Activated T-cell treated with anti-CD3 and anti-CD28 coated beads, Interleukin-2, amount 50 U/mL, for 4 hours (primary cell): ENCODE data around the gene KDM3B. TPM values are rescaled to one million over a fixed set of nuclear protein-coding genes. Genes with fewer than 3 reads are reported as not detected.
"Not testable (repeated sequence)": the region's sequence is repeated elsewhere in the genome, so short reads cannot be mapped to it uniquely, and the experiment has no call there.

Experiments
- ATAC-seq, 2 donors: fragments of 200-7000 bp; cut with Tn5 transposase; one replicate each; pipeline ENCODE4 v1.10.0; 2021
- DNase-seq: peaks from one replicate; pipeline ENCODE4 v3.0.0-alpha.2; 2020
- H3K27me3 Mint-ChIP-seq: one replicate; pipeline ENCODE4 v1.8.0; 2021; ENCODE audit warnings: low read depth, mixed read lengths
- H3K36me3 Mint-ChIP-seq: one replicate; pipeline ENCODE4 v1.8.0; 2022; ENCODE audit warnings: mixed read lengths; ENCODE audit not compliant: insufficient read depth
- H3K4me1 Mint-ChIP-seq: one replicate; pipeline ENCODE4 v1.8.0; 2021; ENCODE audit warnings: low read depth, mixed read lengths
- H3K4me3 Mint-ChIP-seq: one replicate; pipeline ENCODE4 v1.8.0; 2021; ENCODE audit warnings: mild to moderate bottlenecking, moderate library complexity, mixed read lengths
- H3K9me3 Mint-ChIP-seq: one replicate; pipeline ENCODE4 v1.8.0; 2021; ENCODE audit warnings: mixed read lengths
- total RNA-seq, 3 donors: library from RNA; stranded (reverse); gene quantifications; one replicate each; pipeline ENCODE4 v1.2.1, GENCODE V29; 2021

KDM3B gene
- 10 to 100 TPM; 33.6 to 35.6 (median 34.4) TPM for total RNA-seq

- DNase-seq: peak; percentile 90
- H3K36me3 Mint-ChIP-seq: peaks cover 15% of the 10 kb centered on the region
- peaks cover 45% of the 10 kb centered on the region for H3K4me1 Mint-ChIP-seq
- ATAC-seq: peak; percentile 79 to 82
- no peaks in the 10 kb centered on the region for H3K27me3 Mint-ChIP-seq
- H3K9me3 Mint-ChIP-seq: peaks cover 6% of the 10 kb centered on the region
- peak within 1 kb of the TSS; percentile 91 for H3K4me3 Mint-ChIP-seq
Measured at GRCh38 chr5:138352071-138352721, at the start of gene KDM3B. Gene KDM3B (plus strand): TSS chr5:138352685. CDS start chr5:138352796, 111 bp downstream.

- no peak overlapping the region for H3K4me3 Mint-ChIP-seq
- H3K36me3 Mint-ChIP-seq: no peaks in the 10 kb centered on the region
- H3K27me3 Mint-ChIP-seq: no peaks in the 10 kb centered on the region
- H3K4me1 Mint-ChIP-seq: no peaks in the 10 kb centered on the region
- H3K9me3 Mint-ChIP-seq: peaks cover 8% of the 10 kb centered on the region
- no peak for ATAC-seq
- DNase-seq: no peak
Measured at GRCh38 chr5:138303372-138303771, 49.1 kb upstream of the KDM3B start.

GRCh38 chr5:138305797-138306196 lies 46.7 kb upstream of the KDM3B start:
- Mint-ChIP-seq H3K4me1 (no peaks in the 10 kb centered on the region), H3K4me3 (no peak overlapping the region), H3K9me3 (no peaks in the 10 kb centered on the region), H3K36me3 (no peaks in the 10 kb centered on the region), H3K27me3 (no peaks in the 10 kb centered on the region)
- DNase-seq: no peak
- ATAC-seq: no peak

GRCh38 chr5:138315751-138316278 lies 36.7 kb upstream of the KDM3B start:
- H3K4me3 Mint-ChIP-seq: no peak overlapping the region
- ATAC-seq (no peak), DNase-seq (no peak)
- no peaks in the 10 kb centered on the region for H3K36me3 Mint-ChIP-seq
- no peaks in the 10 kb centered on the region for H3K9me3 Mint-ChIP-seq
- H3K4me1 Mint-ChIP-seq: no peaks in the 10 kb centered on the region
- H3K27me3 Mint-ChIP-seq: no peaks in the 10 kb centered on the region

- Mint-ChIP-seq H3K4me3 (no peak overlapping the region), H3K9me3 (no peaks in the 10 kb centered on the region), H3K36me3 (no peaks in the 10 kb centered on the region), H3K27me3 (no peaks in the 10 kb centered on the region), H3K4me1 (no peaks in the 10 kb centered on the region)
- ATAC-seq (no peak), DNase-seq (no peak)
Measured at GRCh38 chr5:138316355-138316754, 36.1 kb upstream of the KDM3B start.

GRCh38 chr5:138318211-138318610 lies 34.3 kb upstream of the KDM3B start:
- H3K9me3 Mint-ChIP-seq, H3K4me1 Mint-ChIP-seq, H3K4me3 Mint-ChIP-seq, H3K36me3 Mint-ChIP-seq, ATAC-seq, DNase-seq, H3K27me3 Mint-ChIP-seq: not testable (repeated sequence)

- Mint-ChIP-seq H3K27me3 (no peaks in the 10 kb centered on the region), H3K4me3 (peak overlapping the region; percentile 80), H3K4me1 (peaks cover 10% of the 10 kb centered on the region), H3K9me3 (no peaks in the 10 kb centered on the region), H3K36me3 (no peaks in the 10 kb centered on the region)
- ATAC-seq: no peak
- DNase-seq: no peak
Measured at GRCh38 chr5:138330813-138331448, 21.6 kb upstream of the KDM3B start.

- Mint-ChIP-seq H3K27me3 (no peaks in the 10 kb centered on the region), H3K4me1 (peaks cover 10% of the 10 kb centered on the region), H3K36me3 (no peaks in the 10 kb centered on the region), H3K9me3 (no peaks in the 10 kb centered on the region), H3K4me3 (peak within 1 kb of the TSS; percentile 80)
- ATAC-seq (peak; percentile 100), DNase-seq (peak; percentile 93)
Measured at GRCh38 chr5:138331449-138332368, 20.8 kb upstream of the KDM3B start, which contains the start of gene CDC25C. Gene CDC25C (minus strand): TSS chr5:138331804. CDS start chr5:138331180, 624 bp downstream.

GRCh38 chr5:138334867-138335447 lies 17.5 kb upstream of the KDM3B start:
- H3K9me3 Mint-ChIP-seq: no peaks in the 10 kb centered on the region
- H3K4me3 Mint-ChIP-seq: no peak overlapping the region
- DNase-seq: no peak

GRCh38 chr5:138336952-138337684 lies 15.4 kb upstream of the KDM3B start:
- Mint-ChIP-seq H3K36me3 (peaks cover 10% of the 10 kb centered on the region), H3K4me1 (peaks cover 36% of the 10 kb centered on the region), H3K4me3 (peak overlapping the region; percentile 89), H3K27me3 (no peaks in the 10 kb centered on the region), H3K9me3 (no peaks in the 10 kb centered on the region)
- ATAC-seq: peak; percentile 9 to 12
- DNase-seq: no peak

More at GRCh38 chr5:138334867-138335447, 17.5 kb upstream of the KDM3B start:
- H3K4me1 Mint-ChIP-seq: peaks cover 28% of the 10 kb centered on the region
- no peak for ATAC-seq
- no peaks in the 10 kb centered on the region for H3K27me3 Mint-ChIP-seq
- no peaks in the 10 kb centered on the region for H3K36me3 Mint-ChIP-seq

- H3K4me3 Mint-ChIP-seq: peak within 1 kb of the TSS; percentile 89
- ATAC-seq (peak; percentile 94 to 96), DNase-seq (peak; percentile 87)
- no peaks in the 10 kb centered on the region for H3K9me3 Mint-ChIP-seq
- peaks cover 11% of the 10 kb centered on the region for H3K36me3 Mint-ChIP-seq
- H3K4me1 Mint-ChIP-seq: peaks cover 35% of the 10 kb centered on the region
- no peaks in the 10 kb centered on the region for H3K27me3 Mint-ChIP-seq
Measured at GRCh38 chr5:138337685-138338410, 14.6 kb upstream of the KDM3B start, which contains the start of gene FAM53C. Gene FAM53C (plus strand): TSS chr5:138338266. CDS start chr5:138341336, 3,070 bp downstream.

GRCh38 chr5:138338411-138339090 lies 13.9 kb upstream of the KDM3B start:
- Mint-ChIP-seq H3K4me1 (peaks cover 35% of the 10 kb centered on the region), H3K27me3 (no peaks in the 10 kb centered on the region), H3K9me3 (no peaks in the 10 kb centered on the region), H3K36me3 (peaks cover 12% of the 10 kb centered on the region), H3K4me3 (peak overlapping the region; percentile 89)
- peak in 1 of 2 donors; percentile 6 for ATAC-seq
- no peak for DNase-seq
